Measurements from ENCODE around the gene KCNK4. TPM values are rescaled to one million over a fixed set of nuclear protein-coding genes. Genes with fewer than 3 reads are reported as not detected.

Gene KCNK4
- total and polyA plus RNA-seq, 2 of the 13 experiments (the other 11 are each of a cell fraction or from before 2014, with no cell fraction given): not detected

DNA sequence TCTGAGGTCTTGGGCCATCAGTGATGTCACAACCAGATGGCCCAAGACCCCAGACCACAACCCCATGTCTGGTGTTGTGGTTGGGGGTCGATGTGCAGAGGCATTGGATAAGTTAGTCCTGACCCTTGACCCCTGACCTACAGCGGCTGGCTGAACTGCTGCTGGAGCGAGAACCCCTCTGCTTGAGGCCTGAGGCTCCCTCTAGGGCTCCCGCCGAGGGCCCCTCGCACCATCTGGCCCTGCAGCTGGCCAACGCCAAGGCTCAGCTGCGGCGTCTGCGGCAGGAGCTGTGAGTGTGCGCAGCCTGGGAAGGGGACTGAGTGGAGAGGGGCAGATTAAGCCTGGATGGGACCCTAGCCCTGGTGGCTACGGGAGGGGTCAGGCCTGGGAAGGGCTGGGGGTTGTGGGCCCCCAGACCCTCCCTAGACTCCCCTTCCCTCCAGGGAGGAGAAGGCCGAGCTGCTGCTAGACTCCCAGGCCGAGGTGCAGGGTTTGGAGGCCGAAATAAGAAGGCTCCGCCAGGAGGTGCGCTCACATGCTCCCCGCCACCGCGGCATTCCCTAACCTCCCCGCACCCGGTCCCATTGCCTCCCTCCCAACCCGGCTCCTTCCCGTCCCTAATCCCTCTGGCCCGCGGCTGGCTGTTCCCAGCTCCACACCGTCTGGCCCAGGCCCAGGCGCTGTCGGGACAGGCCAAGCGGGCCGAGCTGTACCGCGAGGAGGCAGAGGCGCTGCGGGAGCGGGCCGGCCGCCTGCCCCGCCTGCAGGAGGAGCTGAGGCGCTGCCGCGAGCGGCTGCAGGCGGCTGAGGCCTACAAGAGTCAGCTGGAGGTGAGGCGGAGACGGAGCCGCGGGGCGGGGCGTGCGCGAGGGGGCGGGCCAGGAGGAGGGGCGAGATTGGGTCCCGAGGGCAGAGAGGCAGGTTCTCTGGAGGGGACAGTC lies 51.0 kb downstream of the KCNK4 start (continued):
- TF ChIP-seq, protein P1, sequence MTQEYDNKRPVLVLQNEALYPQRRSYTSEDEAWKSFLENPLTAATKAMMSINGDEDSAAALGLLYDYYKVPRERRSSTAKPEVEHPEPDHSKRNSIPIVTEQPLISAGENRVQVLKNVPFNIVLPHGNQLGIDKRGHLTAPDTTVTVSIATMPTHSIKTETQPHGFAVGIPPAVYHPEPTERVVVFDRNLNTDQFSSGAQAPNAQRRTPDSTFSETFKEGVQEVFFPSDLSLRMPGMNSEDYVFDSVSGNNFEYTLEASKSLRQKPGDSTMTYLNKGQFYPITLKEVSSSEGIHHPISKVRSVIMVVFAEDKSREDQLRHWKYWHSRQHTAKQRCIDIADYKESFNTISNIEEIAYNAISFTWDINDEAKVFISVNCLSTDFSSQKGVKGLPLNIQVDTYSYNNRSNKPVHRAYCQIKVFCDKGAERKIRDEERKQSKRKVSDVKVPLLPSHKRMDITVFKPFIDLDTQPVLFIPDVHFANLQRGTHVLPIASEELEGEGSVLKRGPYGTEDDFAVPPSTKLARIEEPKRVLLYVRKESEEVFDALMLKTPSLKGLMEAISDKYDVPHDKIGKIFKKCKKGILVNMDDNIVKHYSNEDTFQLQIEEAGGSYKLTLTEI (CRISPR knock-in tag; conservative IDR thresholded peaks at IDR 0.05): no peak
- no peak for TF ChIP-seq SMAD3 (CRISPR knock-in tag; IDR thresholded peaks at IDR 0.05)
- TF ChIP-seq ERF (CRISPR knock-in tag; IDR thresholded peaks at IDR 0.05): no peak
- no peak for TF ChIP-seq TARDBP (CRISPR knock-in tag; IDR thresholded peaks at IDR 0.05)
- no peak for TF ChIP-seq NFYB (CRISPR knock-in tag; IDR thresholded peaks at IDR 0.05)
- TF ChIP-seq ZSCAN25 (CRISPR knock-in tag; IDR thresholded peaks at IDR 0.05): no peak
- no peak for TF ChIP-seq RFX5 (IDR thresholded peaks at IDR 0.05; ENCODE audit: low read depth, low read length)
- no peak for TF ChIP-seq SRSF1 (optimal IDR thresholded peaks at IDR 0.05; ENCODE audit: low read depth, low read length)
- TF ChIP-seq, protein P2, sequence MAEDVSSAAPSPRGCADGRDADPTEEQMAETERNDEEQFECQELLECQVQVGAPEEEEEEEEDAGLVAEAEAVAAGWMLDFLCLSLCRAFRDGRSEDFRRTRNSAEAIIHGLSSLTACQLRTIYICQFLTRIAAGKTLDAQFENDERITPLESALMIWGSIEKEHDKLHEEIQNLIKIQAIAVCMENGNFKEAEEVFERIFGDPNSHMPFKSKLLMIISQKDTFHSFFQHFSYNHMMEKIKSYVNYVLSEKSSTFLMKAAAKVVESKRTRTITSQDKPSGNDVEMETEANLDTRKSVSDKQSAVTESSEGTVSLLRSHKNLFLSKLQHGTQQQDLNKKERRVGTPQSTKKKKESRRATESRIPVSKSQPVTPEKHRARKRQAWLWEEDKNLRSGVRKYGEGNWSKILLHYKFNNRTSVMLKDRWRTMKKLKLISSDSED (CRISPR knock-in tag; IDR thresholded peaks at IDR 0.05): no peak
- peak; percentile 36 for TF ChIP-seq XRCC5 (optimal IDR thresholded peaks at IDR 0.05; ENCODE audit: low read length)
- TF ChIP-seq ZKSCAN5 (CRISPR knock-in tag; IDR thresholded peaks at IDR 0.05): no peak
- no peak for TF ChIP-seq PCBP1 (IDR thresholded peaks at IDR 0.05; ENCODE audit: borderline replicate concordance, low read depth, low read length)
- no peak for TF ChIP-seq ZNF224 (CRISPR knock-in tag; IDR thresholded peaks at IDR 0.05)
- no peak for TF ChIP-seq ZNF441 (CRISPR knock-in tag; IDR thresholded peaks at IDR 0.05; ENCODE audit: borderline replicate concordance)
- no peak for TF ChIP-seq SOX13 (IDR thresholded peaks at IDR 0.05)
- no peak for TF ChIP-seq SOX13 (CRISPR knock-in tag; conservative IDR thresholded peaks at IDR 0.05 in 1 of 2, IDR thresholded peaks at IDR 0.05 in 1 of 2)
- TF ChIP-seq MAFK (conservative IDR thresholded peaks at IDR 0.05 in 1 of 2, IDR thresholded peaks at IDR 0.05 in 1 of 2; ENCODE audit: low read length in 2 of 2): no peak
- no peak for TF ChIP-seq TCF7 (IDR thresholded peaks at IDR 0.05; ENCODE audit: low read depth)
- TF ChIP-seq, protein P3, sequence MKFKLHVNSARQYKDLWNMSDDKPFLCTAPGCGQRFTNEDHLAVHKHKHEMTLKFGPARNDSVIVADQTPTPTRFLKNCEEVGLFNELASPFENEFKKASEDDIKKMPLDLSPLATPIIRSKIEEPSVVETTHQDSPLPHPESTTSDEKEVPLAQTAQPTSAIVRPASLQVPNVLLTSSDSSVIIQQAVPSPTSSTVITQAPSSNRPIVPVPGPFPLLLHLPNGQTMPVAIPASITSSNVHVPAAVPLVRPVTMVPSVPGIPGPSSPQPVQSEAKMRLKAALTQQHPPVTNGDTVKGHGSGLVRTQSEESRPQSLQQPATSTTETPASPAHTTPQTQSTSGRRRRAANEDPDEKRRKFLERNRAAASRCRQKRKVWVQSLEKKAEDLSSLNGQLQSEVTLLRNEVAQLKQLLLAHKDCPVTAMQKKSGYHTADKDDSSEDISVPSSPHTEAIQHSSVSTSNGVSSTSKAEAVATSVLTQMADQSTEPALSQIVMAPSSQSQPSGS (CRISPR knock-in tag; IDR thresholded peaks at IDR 0.05): no peak
- TF ChIP-seq, protein P4, sequence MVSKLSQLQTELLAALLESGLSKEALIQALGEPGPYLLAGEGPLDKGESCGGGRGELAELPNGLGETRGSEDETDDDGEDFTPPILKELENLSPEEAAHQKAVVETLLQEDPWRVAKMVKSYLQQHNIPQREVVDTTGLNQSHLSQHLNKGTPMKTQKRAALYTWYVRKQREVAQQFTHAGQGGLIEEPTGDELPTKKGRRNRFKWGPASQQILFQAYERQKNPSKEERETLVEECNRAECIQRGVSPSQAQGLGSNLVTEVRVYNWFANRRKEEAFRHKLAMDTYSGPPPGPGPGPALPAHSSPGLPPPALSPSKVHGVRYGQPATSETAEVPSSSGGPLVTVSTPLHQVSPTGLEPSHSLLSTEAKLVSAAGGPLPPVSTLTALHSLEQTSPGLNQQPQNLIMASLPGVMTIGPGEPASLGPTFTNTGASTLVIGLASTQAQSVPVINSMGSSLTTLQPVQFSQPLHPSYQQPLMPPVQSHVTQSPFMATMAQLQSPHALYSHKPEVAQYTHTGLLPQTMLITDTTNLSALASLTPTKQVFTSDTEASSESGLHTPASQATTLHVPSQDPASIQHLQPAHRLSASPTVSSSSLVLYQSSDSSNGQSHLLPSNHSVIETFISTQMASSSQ (IDR thresholded peaks at IDR 0.05; ENCODE audit: low read depth): no peak
- TF ChIP-seq, protein P4 (CRISPR knock-in tag; IDR thresholded peaks at IDR 0.05; ENCODE audit: borderline replicate concordance): no peak
- TF ChIP-seq ZNF446 (CRISPR knock-in tag; IDR thresholded peaks at IDR 0.05): no peak

Data from HepG2 (cell line).